ENCODE data around the gene TRH. TPM values are rescaled to one million over a fixed set of nuclear protein-coding genes. Genes with fewer than 3 reads are reported as not detected.
"Not testable (repeated sequence)": the region's sequence is repeated elsewhere in the genome, so short reads cannot be mapped to it uniquely, and the experiment has no call there.

The TRH gene
- polyA plus RNA-seq, 1 experiment = not detected

- DNase-seq (ENCODE audit: low read depth, low spot score) = no peak
- H3K9me3 ChIP-seq (ENCODE audit: control insufficient read depth, insufficient read depth, low read length) = no peaks in the 10 kb centered on the region
- peaks cover 51% of the 10 kb centered on the region for H3K27me3 ChIP-seq (ENCODE audit: control insufficient read depth, insufficient read depth, low read length)
- no peak overlapping the region for H3K4me3 ChIP-seq (ENCODE audit: low read depth, low read length)
- TF ChIP-seq CTCF (IDR thresholded peaks at IDR 0.05; ENCODE audit: low read depth, low read length) = peak; percentile 57
- POLR2A ChIA-PET = no interaction called here
- CTCF ChIA-PET = interaction anchor here (0.6 to 1.6 kb wide), 4 partner anchors 10 to 52 kb away, joined by 3 to 7 read pairs (median 4); no protein-coding TSS in a partner anchor
- no peak overlapping the region for H3K27ac ChIP-seq (ENCODE audit: low read depth, low read length)
Measured at GRCh38 chr3:129992781-129993180, 18.3 kb downstream of the TRH start.

GRCh38 chr3:129994883-129995559 is 20.5 kb downstream of the TRH start:
- ChIA-PET CTCF (interaction anchor here (0.5 to 1.6 kb wide), 4 partner anchors 11 to 59 kb away, joined by 3 to 17 read pairs (median 3); no protein-coding TSS in a partner anchor), POLR2A (no interaction called here)
- Histone ChIP-seq H3K9me3 (ENCODE audit: control insufficient read depth, insufficient read depth, low read length) (no peaks in the 10 kb centered on the region), H3K4me3 (ENCODE audit: low read depth, low read length) (no peak overlapping the region), H3K27ac (ENCODE audit: low read depth, low read length) (no peak overlapping the region), H3K27me3 (ENCODE audit: control insufficient read depth, insufficient read depth, low read length) (peaks cover 48% of the 10 kb centered on the region)
- DNase-seq (ENCODE audit: low read depth, low spot score) = no peak
- TF ChIP-seq CTCF (IDR thresholded peaks at IDR 0.05; ENCODE audit: low read depth, low read length) = no peak

- H3K27me3 ChIP-seq (ENCODE audit: control insufficient read depth, insufficient read depth, low read length) = peaks cover 45% of the 10 kb centered on the region
- CTCF ChIA-PET = interaction anchor here (0.5 to 1.6 kb wide), 4 partner anchors 10 to 60 kb away, joined by 3 to 17 read pairs (median 4); no protein-coding TSS in a partner anchor
- no peak for TF ChIP-seq CTCF (IDR thresholded peaks at IDR 0.05; ENCODE audit: low read depth, low read length)
Measured at GRCh38 chr3:129996073-129996472, 21.6 kb downstream of the TRH start.

GRCh38 chr3:129999176-129999575 is 24.7 kb downstream of the TRH start:
- CTCF ChIA-PET; H3K27ac ChIP-seq (ENCODE audit: low read depth, low read length); H3K4me3 ChIP-seq (ENCODE audit: low read depth, low read length); H3K9me3 ChIP-seq (ENCODE audit: control insufficient read depth, insufficient read depth, low read length); DNase-seq (ENCODE audit: low read depth, low spot score); POLR2A ChIA-PET: not testable (repeated sequence)
- H3K27me3 ChIP-seq (ENCODE audit: control insufficient read depth, insufficient read depth, low read length) = peaks cover 28% of the 10 kb centered on the region

More at GRCh38 chr3:129996073-129996472, 21.6 kb downstream of the TRH start:
- no peak for DNase-seq (ENCODE audit: low read depth, low spot score)
- H3K27ac ChIP-seq (ENCODE audit: low read depth, low read length) = no peak overlapping the region
- no peak overlapping the region for H3K4me3 ChIP-seq (ENCODE audit: low read depth, low read length)
- POLR2A ChIA-PET = no interaction called here
- no peaks in the 10 kb centered on the region for H3K9me3 ChIP-seq (ENCODE audit: control insufficient read depth, insufficient read depth, low read length)

GRCh38 chr3:130002666-130003598 is 28.4 kb downstream of the TRH start:
- H3K27me3 ChIP-seq (ENCODE audit: control insufficient read depth, insufficient read depth, low read length) = peaks cover 20% of the 10 kb centered on the region
- POLR2A ChIA-PET = interaction anchor here (0.6 kb wide), 1 partner anchor 102 kb away, joined by 3 read pairs; no protein-coding TSS in a partner anchor
- H3K9me3 ChIP-seq (ENCODE audit: control insufficient read depth, insufficient read depth, low read length); H3K27ac ChIP-seq (ENCODE audit: low read depth, low read length); DNase-seq (ENCODE audit: low read depth, low spot score): not testable (repeated sequence)
- H3K4me3 ChIP-seq (ENCODE audit: low read depth, low read length) = peak overlapping the region; percentile 39
- TF ChIP-seq CTCF (IDR thresholded peaks at IDR 0.05; ENCODE audit: low read depth, low read length) = peak; percentile 43
- CTCF ChIA-PET = interaction anchor here (0.6 to 1.7 kb wide), 5 partner anchors 10 to 510 kb away, joined by 3 to 15 read pairs (median 4); no protein-coding TSS in a partner anchor

All from AG04450 (cell line).